SIG-M5 treated with dmso at 0.1 percent for 504 hours (cell line): Measurements from ENCODE around the gene ATRNL1.

Source experiments
- DNase-seq: peaks from one replicate; lab custom pipeline; 2025; ENCODE audit not compliant: unreplicated experiment; lab: John Stamatoyannopoulos, UW

ATRNL1 gene

GRCh38 chr10:115093286-115093775, at the start of gene ATRNL1:
ATRNL1 (plus strand) TSS chr10:115093365; CDS start chr10:115093751, 386 bp downstream.
- no peak for DNase-seq

GRCh38 chr10:115043719-115044118, 49.4 kb upstream of the ATRNL1 start:
- DNase-seq = no peak

GRCh38 chr10:115044891-115045290, 48.3 kb upstream of the ATRNL1 start:
- no peak for DNase-seq

- DNase-seq = no peak
These were observed 47.7 kb upstream of the ATRNL1 start for GRCh38 chr10:115045499-115045898.

GRCh38 chr10:115046686-115047236, 46.4 kb upstream of the ATRNL1 start:
- DNase-seq = no peak

- DNase-seq = no peak
These were observed 45.5 kb upstream of the ATRNL1 start for GRCh38 chr10:115047705-115048104.

GRCh38 chr10:115049318-115049717, 43.8 kb upstream of the ATRNL1 start:
- DNase-seq = no peak

- no peak for DNase-seq
These were observed 43.2 kb upstream of the ATRNL1 start for GRCh38 chr10:115049960-115050359.

GRCh38 chr10:115050375-115051010, 42.7 kb upstream of the ATRNL1 start:
- DNase-seq = no peak

GRCh38 chr10:115051216-115051615, 41.9 kb upstream of the ATRNL1 start:
- DNase-seq = no peak

GRCh38 chr10:115052226-115052625, 40.9 kb upstream of the ATRNL1 start:
- DNase-seq = no peak

- no peak for DNase-seq
These were observed 40.4 kb upstream of the ATRNL1 start for GRCh38 chr10:115052728-115053127.

GRCh38 chr10:115056186-115056585, 37.0 kb upstream of the ATRNL1 start:
- no peak for DNase-seq

GRCh38 chr10:115059301-115059898, 33.8 kb upstream of the ATRNL1 start:
- no peak for DNase-seq

- no peak for DNase-seq
These were observed 29.2 kb upstream of the ATRNL1 start for GRCh38 chr10:115063701-115064658.

- no peak for DNase-seq
These were observed 27.4 kb upstream of the ATRNL1 start for GRCh38 chr10:115065801-115066200.

GRCh38 chr10:115066528-115066927, 26.6 kb upstream of the ATRNL1 start:
- no peak for DNase-seq

GRCh38 chr10:115073796-115074195, 19.4 kb upstream of the ATRNL1 start:
- no peak for DNase-seq

- DNase-seq = no peak
These were observed 10.7 kb upstream of the ATRNL1 start for GRCh38 chr10:115082506-115082905.

- no peak for DNase-seq
These were observed 8.8 kb upstream of the ATRNL1 start for GRCh38 chr10:115084277-115084850.

- DNase-seq = no peak
These were observed 2.0 kb upstream of the ATRNL1 start for GRCh38 chr10:115091161-115091560.
